IMR-90 (cell line): ENCODE data around the gene PXN. TPM values are rescaled to one million over a fixed set of nuclear protein-coding genes. Genes with fewer than 3 reads are reported as not detected.

Experiments
- ATAC-seq: fragments of 200-7000 bp; cut with Tn5 transposase; 2 replicates; pipeline ENCODE4 v1.9.1; 2020; ENCODE audit warnings: low read depth, mild to moderate bottlenecking, moderate library complexity
- BruUV-seq: library from RNA; stranded (reverse); fragments of 400-500 nt; replicated peaks from 2 replicates; lab custom pipeline; 2021; lab: Mats Ljungman, UMichigan
- CTCF ChIA-PET: fragments of 300-600 bp; formaldehyde crosslinking; extraction: SDS; loops from one replicate; lab custom pipeline; 2021; ENCODE audit warnings: antibody characterized with exemption; lab: Yijun Ruan, JAX
- POLR2A ChIA-PET: fragments of 300-600 bp; sonication (Branson Sonifier 250); formaldehyde crosslinking; loops from one replicate; lab custom pipeline; 2022; ENCODE audit warnings: antibody characterized with exemption; ENCODE audit not compliant: unreplicated experiment; lab: Charles Lee
- DNase-seq: peaks from one replicate; pipeline ENCODE4 v3.0.0; 2013
- H2AFZ ChIP-seq: replicated peaks from 2 replicates; pipeline ENCODE3; 2013; ENCODE audit warnings: low read length, mild to moderate bottlenecking; ENCODE audit not compliant: poor library complexity
- H2AK5ac ChIP-seq: 2 replicates; pipeline ENCODE4 v1.6.1; 2013; ENCODE audit warnings: low read depth, low read length, inconsistent platforms
- H2AK9ac ChIP-seq: replicated peaks from 2 replicates; pipeline ENCODE3; 2013; ENCODE audit warnings: mild to moderate bottlenecking, low read depth, low read length, moderate library complexity; ENCODE audit not compliant: poor library complexity
- H2BK120ac ChIP-seq: 2 replicates; pipeline ENCODE4 v1.6.1; 2013; ENCODE audit warnings: low read depth, low read length, inconsistent platforms
- H2BK15ac ChIP-seq: 3 replicates; pipeline ENCODE4 v1.6.1; 2013; ENCODE audit warnings: low read depth, low read length, inconsistent platforms
- H2BK20ac ChIP-seq: 2 replicates; pipeline ENCODE4 v1.6.1; 2013; ENCODE audit warnings: low read depth, mild to moderate bottlenecking, inconsistent platforms, low read length, moderate library complexity
- H2BK5ac ChIP-seq: 2 replicates; pipeline ENCODE4 v1.6.1; 2013; ENCODE audit warnings: mild to moderate bottlenecking, low read depth, low read length, inconsistent platforms; ENCODE audit not compliant: poor library complexity, severe bottlenecking
- H3K14ac ChIP-seq: replicated peaks from 2 replicates; pipeline ENCODE4 v1.6.1; 2013; ENCODE audit warnings: low read depth, low read length, inconsistent platforms
- H3K18ac ChIP-seq: 2 replicates; pipeline ENCODE4 v1.6.1; 2013; ENCODE audit warnings: low read depth, low read length, control low read depth
- H3K23ac ChIP-seq: 2 replicates; pipeline ENCODE4 v1.6.1; 2013; ENCODE audit warnings: low read depth, low read length, inconsistent platforms
- H3K27ac ChIP-seq: 2 replicates; pipeline ENCODE4 v1.5.1; 2013; ENCODE audit warnings: mild to moderate bottlenecking, control low read depth, low read length; ENCODE audit not compliant: insufficient read depth
- H3K27me3 ChIP-seq: 2 replicates; pipeline ENCODE4 v1.6.1; 2013; ENCODE audit warnings: low read length; ENCODE audit not compliant: control insufficient read depth, insufficient read depth
- H3K36me3 ChIP-seq: 2 replicates; pipeline ENCODE4 v1.6.1; 2013; ENCODE audit warnings: low read length, mixed read lengths; ENCODE audit not compliant: control insufficient read depth, insufficient read depth
- H3K4ac ChIP-seq: 2 replicates; pipeline ENCODE4 v1.6.1; 2013; ENCODE audit warnings: low read depth, low read length, inconsistent platforms
- H3K4me1 ChIP-seq: 2 replicates; pipeline ENCODE4 v1.6.1; 2013; ENCODE audit warnings: low read length, mixed read lengths; ENCODE audit not compliant: control insufficient read depth, insufficient read depth
- H3K4me2 ChIP-seq: 2 replicates; pipeline ENCODE4 v1.6.1; 2013; ENCODE audit warnings: low read depth, mild to moderate bottlenecking, control low read depth, low read length, moderate library complexity
- H3K4me3 ChIP-seq: 2 replicates; pipeline ENCODE4 v1.5.1; 2013; ENCODE audit warnings: low read depth, mild to moderate bottlenecking, control low read depth, low read length, moderate library complexity; ENCODE audit not compliant: insufficient read depth
- H3K56ac ChIP-seq: 2 replicates; pipeline ENCODE4 v1.6.1; 2013; ENCODE audit warnings: low read length, inconsistent platforms; ENCODE audit not compliant: insufficient read depth; ENCODE audit errors: extremely low read depth
- H3K79me1 ChIP-seq, 2 experiments: 2 replicates each; pipeline ENCODE4 v1.6.1; 2013; ENCODE audit warnings: low read length in 2 of 2, inconsistent platforms in 1 of 2, low read depth in 1 of 2
- H3K9ac ChIP-seq: 2 replicates; pipeline ENCODE4 v1.6.1; 2013; ENCODE audit warnings: low read depth, low read length, control low read depth
- H3K9me1 ChIP-seq: 2 replicates; pipeline ENCODE4 v1.6.1; 2013; ENCODE audit warnings: low read length, inconsistent platforms; ENCODE audit not compliant: insufficient read depth
- H3K9me3 ChIP-seq: 2 replicates; pipeline ENCODE4 v1.6.1; 2013; ENCODE audit warnings: low read length; ENCODE audit not compliant: control insufficient read depth, insufficient read depth
- H4K20me1 ChIP-seq: 2 replicates; pipeline ENCODE4 v1.6.1; 2013; ENCODE audit warnings: low read length, inconsistent platforms; ENCODE audit not compliant: insufficient read depth
- H4K5ac ChIP-seq: 2 replicates; pipeline ENCODE4 v1.6.1; 2013; ENCODE audit warnings: mild to moderate bottlenecking, low read depth, low read length, control low read depth
- H4K8ac ChIP-seq, 2 experiments: 2 replicates each; pipeline ENCODE4 v1.6.1; 2013; ENCODE audit warnings: low read depth in 2 of 2, low read length in 2 of 2, control low read depth in 1 of 2, inconsistent platforms in 1 of 2
- H4K91ac ChIP-seq: 2 replicates; pipeline ENCODE4 v1.6.1; 2013; ENCODE audit warnings: low read depth, low read length, inconsistent platforms; ENCODE audit not compliant: insufficient read depth
- BHLHE40 ChIP-seq: fragments of 150-350 bp; IDR thresholded peaks from 2 replicates; pipeline ENCODE4 v1.6.1; 2016; ENCODE audit warnings: mild to moderate bottlenecking, low read depth, low read length
- CEBPB ChIP-seq: IDR thresholded peaks from 2 replicates; pipeline ENCODE4 v1.6.1; 2012; ENCODE audit warnings: low read depth, low read length, improper control_type of control experiment
- CHD1 ChIP-seq: IDR thresholded peaks from 2 replicates; pipeline ENCODE4 v1.6.1; 2012; ENCODE audit warnings: low read depth, low read length, improper control_type of control experiment
- CTCF ChIP-seq: conservative IDR thresholded peaks from 2 replicates; pipeline ENCODE4 v1.5.1; 2012; ENCODE audit warnings: mild to moderate bottlenecking, low read depth, low read length, improper control_type of control experiment
- ELK1 ChIP-seq: fragments of 150-350 bp; IDR thresholded peaks from 2 replicates; pipeline ENCODE4 v1.6.1; 2016; ENCODE audit warnings: low read depth, mild to moderate bottlenecking, low read length, moderate library complexity, borderline replicate concordance
- FOS ChIP-seq: fragments of 150-350 bp; IDR thresholded peaks from 2 replicates; pipeline ENCODE4 v1.6.1; 2016; ENCODE audit warnings: low read depth, low read length
- MAFK ChIP-seq: IDR thresholded peaks from 2 replicates; pipeline ENCODE4 v1.6.1; 2012; ENCODE audit warnings: low read depth, low read length, improper control_type of control experiment
- MAZ ChIP-seq: IDR thresholded peaks from 2 replicates; pipeline ENCODE4 v1.6.1; 2012; ENCODE audit warnings: low read depth, mild to moderate bottlenecking, low read length, improper control_type of control experiment, moderate library complexity, borderline replicate concordance
- MXI1 ChIP-seq: IDR thresholded peaks from 2 replicates; pipeline ENCODE4 v1.6.1; 2012; ENCODE audit warnings: low read depth, mild to moderate bottlenecking, low read length, moderate library complexity, borderline replicate concordance
- NFE2L2 ChIP-seq: fragments of 150-350 bp; IDR thresholded peaks from 2 replicates; pipeline ENCODE4 v1.6.1; 2016; ENCODE audit warnings: low read depth, mild to moderate bottlenecking, low read length
- POLR2A ChIP-seq: IDR thresholded peaks from 2 replicates; pipeline ENCODE4 v1.6.1; 2012; ENCODE audit warnings: mild to moderate bottlenecking, low read depth, low read length
- RAD21 ChIP-seq: IDR thresholded peaks from 2 replicates; pipeline ENCODE4 v1.6.1; 2012; ENCODE audit warnings: low read length, improper control_type of control experiment
- RCOR1 ChIP-seq: IDR thresholded peaks from 2 replicates; pipeline ENCODE4 v1.6.1; 2012; ENCODE audit warnings: mild to moderate bottlenecking, low read length, improper control_type of control experiment; ENCODE audit not compliant: insufficient replicate concordance
- RFX5 ChIP-seq: IDR thresholded peaks from 2 replicates; pipeline ENCODE4 v1.8.0; 2012; ENCODE audit warnings: low read depth, mild to moderate bottlenecking, low read length, moderate library complexity
- SMC3 ChIP-seq: fragments of 150-350 bp; IDR thresholded peaks from 2 replicates; pipeline ENCODE4 v1.6.1; 2016; ENCODE audit warnings: low read depth, mild to moderate bottlenecking, antibody characterized with exemption, low read length, moderate library complexity
- USF2 ChIP-seq: fragments of 150-350 bp; IDR thresholded peaks from 2 replicates; pipeline ENCODE4 v1.6.1; 2017; ENCODE audit warnings: mild to moderate bottlenecking, antibody characterized with exemption, low read length, low read depth
- WGBS, 2 experiments: methylation state at CpG; one replicate each; pipeline versions ENCODE4 v1.1.5 to v1.1.7; 2013; ENCODE audit warnings: missing lambda C conversion rate in 2 of 2; ENCODE audit not compliant: insufficient read length in 1 of 2; ENCODE audit errors: extremely low coverage in 2 of 2; 5-methylcytosine and 5-hydroxymethylcytosine counted together
- dilution Hi-C: fragments of 300-500 bp; cut with HindIII; formaldehyde crosslinking; loops from one replicate; pipeline ENCODE4 v1.14.3; 2018; ENCODE audit warnings: low sequenced_read_pairs; ENCODE audit not compliant: unreplicated experiment
- in situ Hi-C: fragments of 300-500 bp; cut with MboI; formaldehyde crosslinking; loops from 3 replicates; pipeline ENCODE4 v1.14.3; 2019; ENCODE audit warnings: low sequenced_read_pairs, inconsistent platforms, mixed read lengths
- intact Hi-C: fragments of 100-400 bp; cut with micrococcal nuclease; formaldehyde crosslinking; loops from 2 replicates; pipeline ENCODE4 v1.10.0; 2022
- polyA plus RNA-seq, 3 experiments: library from polyadenylated mRNA; depleted of rRNA; stranded (reverse); fragments of >200 nt; gene quantifications; 2 replicates each; pipeline ENCODE4 v1.2.3, GENCODE V29; 2012; ENCODE audit warnings: low replicate concordance in 1 of 3
- total RNA-seq: library from RNA; depleted of rRNA; stranded (reverse); fragments of >200 nt; gene quantifications from 2 replicates; pipeline ENCODE4 v1.2.3, GENCODE V29; 2012

The PXN gene
- total and polyA plus RNA-seq, 2 of the 4 experiments (the other 2 are of a cell fraction), result 46.6 to 134 TPM

GRCh38 chr12:120162763-120163162, 102.8 kb downstream of the PXN start:
- H2BK20ac ChIP-seq, result no peak overlapping the region
- POLR2A ChIA-PET, result no interaction called here
- dilution Hi-C loops (no loop called here), in situ Hi-C loops (no loop called here), intact Hi-C loops (no loop called here)
- no peak for TF ChIP-seq RAD21
- no peak for TF ChIP-seq CEBPB
- no peak for TF ChIP-seq RFX5
- no peak for TF ChIP-seq MAZ
- TF ChIP-seq ELK1, result no peak
- no peak for TF ChIP-seq MAFK
- no peak for TF ChIP-seq NFE2L2
- TF ChIP-seq USF2, result no peak
- TF ChIP-seq POLR2A, result no peak
- no peak for TF ChIP-seq CHD1
- no peak for TF ChIP-seq MXI1
- TF ChIP-seq SMC3, result no peak
- no peak for TF ChIP-seq CTCF
- TF ChIP-seq FOS, result no peak
- no peak for TF ChIP-seq RCOR1
- TF ChIP-seq BHLHE40, result no peak
- H3K36me3 ChIP-seq, result peaks cover 71% of the 10 kb centered on the region
- no peak overlapping the region for H2AK9ac ChIP-seq
- H2BK5ac ChIP-seq, result no peak overlapping the region
- H3K4me2 ChIP-seq, result no peak overlapping the region
- no peaks in the 10 kb centered on the region for H3K9me3 ChIP-seq
- no peak overlapping the region for H4K5ac ChIP-seq
- H3K56ac ChIP-seq, result no peak overlapping the region
- no peaks in the 10 kb centered on the region for H3K4me1 ChIP-seq
- WGBS, 2 experiments, result 82% methylated on average over 2 of the region's 8 CpGs; no CpG with 5 or more reads in 1 of the 2 experiments
- CTCF ChIA-PET, result no interaction called here
- H3K18ac ChIP-seq, result no peak overlapping the region
- no TSS peak for BruUV-seq
- no peak overlapping the region for H4K91ac ChIP-seq
- peaks cover 7% of the 10 kb centered on the region for H4K20me1 ChIP-seq
- no peaks in the 10 kb centered on the region for H3K9me1 ChIP-seq
- ATAC-seq (no peak), DNase-seq (no peak)
- H3K23ac ChIP-seq, result no peak overlapping the region
- no peak overlapping the region for H2BK15ac ChIP-seq
- H3K27me3 ChIP-seq, result no peaks in the 10 kb centered on the region
- H2BK120ac ChIP-seq, result no peak overlapping the region
- no peak overlapping the region for H3K4me3 ChIP-seq
- no peak overlapping the region for H4K8ac ChIP-seq
- no peak overlapping the region for H2AFZ ChIP-seq
- H2AK5ac ChIP-seq, result no peak overlapping the region
- no peak overlapping the region for H3K27ac ChIP-seq
- H3K9ac ChIP-seq, result no peak overlapping the region
- no peak overlapping the region for H3K4ac ChIP-seq
- no peak overlapping the region for H3K14ac ChIP-seq
- H3K79me1 ChIP-seq, result peaks cover 7 to 15% of the 10 kb centered on the region in 2 experiments; a peak in 2 of 4 replicates
